Stimulated activated CD8-positive, alpha-beta memory T cell treated with anti-CD3 and anti-CD28 coated beads, Interleukin-7, amount 100 ng/mL, for 24 hours (primary cell): ENCODE data around the gene SLC9A9.
"Not testable (repeated sequence)": the region's sequence is repeated elsewhere in the genome, so short reads cannot be mapped to it uniquely, and the experiment has no call there.

Experiments used
- DNase-seq: peaks from one replicate; pipeline ENCODE4 v3.0.0-alpha.2; 2020; ENCODE audit warnings: low read depth

The SLC9A9 gene

DNA sequence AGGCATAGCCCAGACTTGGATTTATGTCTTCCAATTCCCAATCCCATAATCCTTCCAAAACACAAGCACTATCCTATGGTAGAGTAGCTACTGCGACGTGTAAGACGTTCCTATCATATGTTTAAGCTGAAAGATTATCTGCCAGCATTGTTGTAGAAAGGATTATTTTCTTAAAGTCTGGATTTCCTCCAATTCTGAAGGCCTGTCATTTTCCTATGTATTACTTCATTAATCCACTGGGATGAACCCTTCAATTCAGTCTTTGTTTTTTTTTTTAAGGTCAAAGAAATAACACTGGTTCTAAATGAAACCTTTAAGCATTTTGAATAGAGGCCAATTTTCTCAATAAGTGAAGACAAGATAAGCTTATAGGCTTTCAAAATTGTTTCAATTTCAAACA is 289.0 kb downstream of the SLC9A9 start:
- DNase-seq = no peak

DNA sequence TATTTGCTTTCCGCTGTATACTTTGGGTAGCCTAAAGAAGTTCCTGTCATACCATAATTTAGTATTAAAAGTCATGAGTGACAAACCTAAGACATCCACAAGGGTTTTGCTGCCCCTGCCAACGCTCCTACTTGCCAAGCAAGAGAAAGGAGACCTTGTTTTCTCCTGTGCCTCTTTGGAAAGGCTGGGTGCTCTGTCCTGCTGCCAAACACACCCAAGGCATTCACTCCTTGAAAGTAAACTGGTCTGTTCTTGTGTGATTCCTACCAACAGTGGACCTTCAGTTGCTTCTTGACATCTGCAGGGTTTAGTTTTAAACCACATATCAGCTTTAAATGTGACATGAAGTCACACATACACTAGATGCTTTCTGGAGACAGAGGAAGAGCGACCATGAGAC is 295.4 kb downstream of the SLC9A9 start:
- DNase-seq = no peak

DNA sequence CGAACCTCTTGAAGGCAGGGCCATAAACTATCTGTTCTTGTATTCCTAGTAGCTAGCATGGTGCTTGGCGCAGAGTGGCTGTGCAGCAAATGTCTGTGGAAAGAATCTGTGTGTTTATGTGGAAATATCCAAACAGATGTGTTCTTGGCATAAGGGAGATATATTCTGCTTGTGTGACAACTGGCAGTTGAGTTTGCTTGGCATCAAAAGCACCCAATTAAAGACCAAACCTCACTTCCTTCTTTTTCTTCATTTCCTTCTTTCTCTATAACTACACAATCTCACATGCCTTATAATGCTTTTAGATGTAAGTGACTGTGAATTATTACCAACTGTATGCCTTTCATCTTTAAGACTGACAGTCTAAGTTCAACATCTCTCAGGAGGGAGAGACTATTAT is 296.5 kb downstream of the SLC9A9 start:
- DNase-seq = no peak

DNA sequence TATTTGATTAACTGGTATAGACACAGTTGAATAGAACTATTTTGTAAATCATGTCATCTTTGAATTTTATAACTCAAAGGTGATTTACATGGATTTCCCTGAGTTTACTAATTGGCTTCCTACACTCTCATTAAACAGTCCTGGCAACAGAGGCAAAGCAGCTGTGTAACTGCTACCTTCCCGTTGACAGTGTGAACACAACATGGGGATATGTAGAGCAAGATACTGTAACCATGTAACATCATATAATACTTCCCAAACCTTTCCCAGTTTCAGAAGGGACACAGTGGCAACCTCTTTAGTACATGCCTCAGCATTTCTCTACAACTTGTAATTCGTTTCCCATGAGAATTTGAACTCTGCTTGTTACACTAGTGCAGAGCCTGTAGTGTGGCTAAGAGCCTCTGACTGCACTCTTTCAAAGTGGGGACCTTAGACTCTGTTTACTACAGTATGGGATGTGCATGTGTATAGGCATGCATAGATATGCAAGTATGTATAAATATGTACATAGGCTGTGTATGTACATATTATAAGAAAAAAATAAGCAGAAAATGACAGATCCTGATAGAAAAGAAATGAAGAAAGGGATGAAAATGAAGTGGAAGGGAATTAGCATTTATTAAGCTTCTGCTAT is 299.3 kb downstream of the SLC9A9 start:
- DNase-seq = no peak

DNA sequence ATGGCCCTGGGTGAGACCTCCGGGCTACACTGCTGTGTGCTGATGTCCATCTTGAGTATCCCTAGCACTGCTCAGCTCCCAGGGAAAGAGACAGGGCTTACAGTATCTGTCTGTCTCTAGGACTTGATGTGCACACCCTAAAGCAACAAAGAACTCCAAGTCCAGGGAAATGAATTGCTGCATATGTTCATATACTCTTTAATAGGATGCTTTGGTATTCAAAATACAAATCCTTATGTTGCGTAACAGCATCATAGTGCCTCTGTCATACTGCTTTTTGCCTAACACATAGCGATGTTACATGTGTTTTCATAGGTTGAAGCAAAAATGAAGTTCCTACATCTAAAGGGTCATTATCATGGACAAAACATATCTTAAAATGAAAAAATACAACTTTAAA is 299.9 kb downstream of the SLC9A9 start:
- no peak for DNase-seq

DNA sequence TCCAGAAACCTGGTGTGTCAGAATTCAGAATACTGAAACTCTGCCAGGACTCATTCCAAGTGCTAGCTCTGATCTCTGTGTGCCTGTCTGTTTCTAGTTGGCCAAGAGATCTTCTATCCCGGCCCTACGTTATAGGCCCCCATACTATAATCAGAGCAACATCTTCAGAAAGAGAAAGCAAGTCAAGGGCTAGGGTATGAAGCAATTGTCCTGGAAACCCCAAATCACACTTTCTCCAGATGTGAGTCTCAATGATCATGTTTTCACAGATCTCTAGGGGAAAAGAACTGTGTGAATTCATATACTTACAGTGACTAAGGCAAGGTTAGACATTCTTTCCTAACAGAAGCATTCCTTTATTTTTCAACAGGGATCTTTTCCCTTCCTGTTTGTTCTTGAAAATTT is 309.7 kb downstream of the SLC9A9 start:
- DNase-seq = no peak

DNA sequence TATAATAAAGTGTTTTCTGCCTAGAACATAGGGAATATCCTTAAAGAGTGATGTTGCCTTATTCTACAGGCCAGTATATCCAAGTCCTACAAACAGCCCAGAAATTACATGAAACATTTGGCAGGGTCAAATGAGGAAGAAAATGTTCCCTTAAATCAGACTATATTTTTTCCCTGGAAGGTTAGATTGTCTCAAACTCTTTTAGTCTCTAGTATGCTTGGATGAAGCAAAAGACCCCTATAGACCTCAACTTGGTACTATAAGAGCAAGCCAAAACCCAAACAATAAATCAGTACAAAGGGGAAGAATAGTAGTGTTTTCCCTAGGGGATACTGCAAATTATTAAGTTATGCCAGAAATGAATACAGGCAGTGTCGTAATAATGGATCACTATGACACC is 310.2 kb downstream of the SLC9A9 start:
- DNase-seq = no peak

DNA sequence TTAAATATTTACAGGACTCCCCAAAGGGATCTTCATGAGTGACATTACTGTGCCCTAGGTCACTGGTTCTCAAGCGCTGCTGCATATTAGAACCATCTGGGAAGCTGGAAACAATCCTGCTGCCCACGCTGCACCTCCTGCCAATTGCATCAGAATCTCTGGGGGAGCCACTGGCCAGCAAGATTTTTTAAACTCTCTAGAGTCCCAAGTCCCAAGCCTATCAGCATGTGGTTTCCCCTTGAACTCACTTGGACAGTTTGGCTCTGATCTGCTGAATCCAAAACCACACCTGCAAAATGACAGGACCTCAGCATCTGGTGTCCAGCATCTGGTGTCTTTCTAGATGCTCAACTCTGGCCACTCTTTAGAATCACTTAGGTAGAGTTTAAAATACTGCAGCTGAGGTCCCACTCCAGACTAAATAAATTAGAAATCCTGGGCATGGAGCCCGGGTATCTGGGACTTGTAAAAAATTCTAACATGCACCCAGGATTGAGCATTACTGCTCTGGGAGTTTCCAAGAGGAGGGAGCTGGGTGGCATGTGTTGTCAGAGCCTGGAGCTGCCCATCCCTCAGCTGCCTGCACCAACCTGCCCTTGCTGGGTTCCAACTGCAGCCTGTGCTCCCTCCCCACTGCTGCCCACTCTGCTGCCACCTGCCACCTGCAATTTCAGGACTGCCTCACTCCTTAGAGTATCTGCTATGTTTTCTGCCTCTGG is 311.3 kb downstream of the SLC9A9 start:
- DNase-seq = no peak

DNA sequence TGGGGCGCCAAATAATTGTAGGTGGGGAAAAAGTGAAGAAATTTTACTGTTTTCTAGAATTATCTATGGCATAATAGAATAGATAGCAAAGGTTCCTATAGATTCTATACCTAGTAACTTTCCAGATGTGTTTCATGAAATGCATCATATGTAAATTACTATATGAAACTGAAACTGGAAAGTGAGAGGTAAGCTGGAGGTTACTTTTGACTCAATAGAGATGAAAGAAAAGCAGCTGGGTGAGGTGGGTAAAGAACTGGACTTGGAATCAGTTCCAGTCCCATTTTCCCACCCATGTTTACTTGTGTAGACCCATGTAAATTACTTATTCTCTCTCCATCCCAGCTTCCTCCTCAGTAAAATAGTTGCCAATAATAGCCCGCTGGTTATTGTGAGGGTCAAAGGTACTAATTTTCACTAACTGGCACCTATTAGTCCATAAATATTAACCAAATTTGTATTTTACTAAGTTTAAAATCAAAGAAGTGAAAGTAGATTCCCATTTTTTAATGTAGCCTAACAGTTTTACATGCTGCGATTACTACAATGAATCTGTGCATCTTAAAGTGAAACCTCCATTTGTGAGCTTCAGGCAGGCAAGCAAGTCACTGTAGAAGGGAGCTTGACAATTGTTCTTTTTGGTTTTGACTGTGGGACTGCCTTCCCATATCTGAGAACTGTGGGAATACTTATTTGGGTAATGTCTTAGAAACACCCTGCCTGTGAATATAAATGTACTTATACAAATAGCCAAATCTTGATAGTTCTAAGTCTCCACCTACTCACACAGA is 312.1 kb downstream of the SLC9A9 start:
- DNase-seq = no peak

DNA sequence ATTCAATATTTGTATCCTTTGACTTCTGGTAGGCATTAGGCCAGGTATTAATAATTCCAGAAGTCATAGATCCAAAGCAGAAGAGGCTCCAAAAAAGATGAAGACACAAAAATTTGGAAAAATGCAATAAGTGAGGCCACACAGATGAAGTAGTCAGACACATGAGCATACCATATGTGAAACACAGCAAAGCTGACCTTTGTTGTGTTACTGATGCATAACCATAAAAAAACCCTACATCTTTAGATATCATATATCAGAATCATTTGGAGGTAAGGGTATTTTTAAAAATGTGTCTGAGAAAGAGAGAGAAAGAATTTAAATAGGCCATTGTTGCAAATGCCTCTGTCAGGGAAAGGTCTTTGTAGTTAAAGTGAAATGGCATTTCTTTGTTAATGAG is 314.9 kb downstream of the SLC9A9 start:
- no peak for DNase-seq

DNA sequence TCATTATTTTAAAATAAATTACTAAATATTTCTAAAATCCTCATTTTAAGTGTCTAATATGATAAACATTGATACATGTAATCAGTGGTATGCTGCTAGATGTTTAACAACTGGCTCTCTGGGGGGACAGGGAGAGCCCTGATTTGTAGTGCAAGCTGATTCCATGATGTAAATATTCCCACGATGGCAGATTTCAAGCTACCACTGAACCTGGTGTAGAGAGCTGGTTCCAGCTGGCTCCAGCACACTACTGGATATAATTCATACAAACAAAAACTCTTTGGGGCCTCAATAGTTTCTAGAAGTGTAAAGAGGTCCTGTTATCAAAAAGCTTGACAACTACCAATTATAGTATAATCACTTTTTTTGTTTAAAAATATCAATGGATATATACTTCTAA is 316.2 kb downstream of the SLC9A9 start:
- no peak for DNase-seq

DNA sequence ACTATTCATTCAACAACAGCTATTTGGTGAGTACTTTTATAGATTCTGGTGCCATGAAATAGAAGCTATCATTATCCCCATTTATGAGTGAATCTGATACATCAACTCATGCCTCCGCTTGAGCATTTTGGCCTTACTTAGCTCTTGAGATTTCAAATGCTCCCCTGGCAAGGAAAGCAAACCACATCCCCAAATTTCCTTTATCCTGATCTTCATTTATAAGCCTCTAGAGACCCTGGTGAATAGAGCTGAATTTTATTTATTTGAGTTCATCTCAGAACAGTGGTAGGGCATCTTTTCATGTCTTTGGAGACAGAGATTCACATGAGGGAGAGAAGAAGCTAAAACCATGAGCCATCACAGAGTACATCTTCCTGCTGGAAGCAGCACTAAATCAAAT is 317.2 kb downstream of the SLC9A9 start:
- no peak for DNase-seq

DNA sequence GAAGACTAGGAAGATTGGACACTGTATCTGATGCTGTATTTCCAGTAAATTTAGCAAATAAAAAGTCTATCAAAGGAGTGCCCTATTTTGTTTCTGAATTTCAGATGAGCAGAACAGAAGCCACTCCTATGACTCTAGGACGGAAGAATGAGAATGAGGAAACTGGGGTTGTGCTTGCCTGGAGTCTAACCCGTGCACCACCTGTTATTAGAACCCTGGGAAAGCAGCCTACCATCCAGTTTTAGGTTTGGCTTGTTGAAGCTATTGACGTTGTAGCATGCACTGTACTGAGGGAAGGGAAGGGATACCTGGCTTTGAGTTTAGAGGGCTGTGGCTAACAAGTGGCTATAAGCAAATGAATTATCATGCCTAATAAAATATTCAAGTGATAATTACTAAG is 318.5 kb downstream of the SLC9A9 start:
- no peak for DNase-seq

DNA sequence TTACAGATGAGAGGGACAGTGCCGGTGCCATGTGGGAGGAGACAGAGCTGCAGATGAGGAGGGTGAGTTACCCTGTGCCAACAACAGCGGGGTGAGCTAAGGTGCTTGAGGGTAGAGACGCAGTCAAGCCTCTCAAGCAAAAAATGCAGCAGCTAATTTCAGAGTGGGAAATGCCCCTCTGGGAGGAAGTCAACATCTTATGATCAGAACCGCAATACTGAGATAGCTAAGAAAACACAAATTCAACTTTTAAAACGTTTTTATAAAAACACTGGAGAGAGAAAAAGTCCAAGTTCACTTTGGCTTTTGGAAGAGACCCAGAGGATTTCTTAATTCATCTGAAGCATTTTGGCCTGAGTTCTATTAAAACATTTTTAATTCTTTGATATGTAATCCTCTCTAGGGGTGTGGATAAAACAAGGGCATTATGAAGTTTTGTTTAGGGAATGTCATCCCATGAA is 319.2 kb downstream of the SLC9A9 start:
- no peak for DNase-seq

DNA sequence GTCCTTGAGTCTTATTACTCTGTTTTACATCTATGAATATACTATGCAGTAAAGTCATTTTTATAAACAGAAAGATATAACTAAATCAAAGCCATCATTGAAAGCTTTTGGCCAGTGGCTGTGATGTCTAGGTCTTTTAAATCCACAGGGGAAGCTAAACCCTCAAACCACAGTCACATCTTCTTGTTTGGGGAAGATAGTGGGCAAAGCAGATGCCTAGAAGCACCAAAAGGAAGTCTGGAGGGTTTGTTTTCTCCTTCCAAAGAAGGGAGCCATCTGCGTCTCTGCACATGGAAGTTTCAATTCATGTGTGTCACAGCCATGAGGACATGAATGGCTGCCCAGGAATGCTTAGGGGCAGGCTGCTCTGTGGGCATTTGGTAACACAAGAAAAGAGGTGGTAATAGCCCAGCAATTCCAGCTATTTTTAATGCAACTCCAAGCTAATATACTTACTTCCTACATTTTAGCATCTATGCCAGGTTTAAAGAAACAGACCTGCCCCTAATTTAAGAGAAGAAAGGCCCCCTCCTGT is 322.2 kb downstream of the SLC9A9 start:
- DNase-seq = no peak

DNA sequence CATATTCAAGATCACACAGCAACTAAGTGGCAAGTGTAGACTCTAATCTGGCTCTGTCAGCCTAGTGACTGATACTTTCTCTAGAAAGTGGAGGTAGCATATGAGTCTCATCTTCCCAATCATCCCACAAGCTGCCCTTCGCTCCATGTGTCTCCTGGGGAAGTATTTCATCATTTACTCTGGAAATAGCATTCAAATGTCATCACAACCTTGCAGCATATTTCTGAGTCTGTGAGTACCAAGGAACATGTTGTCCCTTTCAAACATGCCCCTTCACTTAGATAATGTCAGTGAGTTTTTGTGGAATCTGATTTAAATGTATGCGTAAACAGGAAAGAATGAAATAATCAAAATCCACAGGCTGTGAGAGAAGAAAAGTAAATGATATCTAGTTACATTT is 322.9 kb downstream of the SLC9A9 start:
- no peak for DNase-seq

DNA sequence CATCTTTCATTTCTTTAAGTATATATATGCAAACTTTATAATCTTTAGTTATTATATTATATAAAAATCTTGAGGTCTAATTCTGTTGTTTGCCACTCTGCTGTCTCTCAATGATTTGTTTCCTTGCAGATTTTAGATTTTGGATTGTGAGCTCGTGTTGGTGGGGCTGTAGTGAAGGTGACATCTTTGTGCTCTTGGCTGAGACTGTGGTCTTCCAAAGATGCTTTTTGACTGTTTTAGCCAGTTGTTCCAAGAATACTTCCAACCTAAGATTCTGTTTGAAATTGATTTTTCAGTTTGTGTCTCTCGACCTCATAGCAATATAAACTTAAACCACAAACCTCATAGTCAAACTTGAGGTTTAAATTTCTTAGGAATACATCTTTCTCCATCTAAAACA is 326.5 kb downstream of the SLC9A9 start:
- DNase-seq = no peak

DNA sequence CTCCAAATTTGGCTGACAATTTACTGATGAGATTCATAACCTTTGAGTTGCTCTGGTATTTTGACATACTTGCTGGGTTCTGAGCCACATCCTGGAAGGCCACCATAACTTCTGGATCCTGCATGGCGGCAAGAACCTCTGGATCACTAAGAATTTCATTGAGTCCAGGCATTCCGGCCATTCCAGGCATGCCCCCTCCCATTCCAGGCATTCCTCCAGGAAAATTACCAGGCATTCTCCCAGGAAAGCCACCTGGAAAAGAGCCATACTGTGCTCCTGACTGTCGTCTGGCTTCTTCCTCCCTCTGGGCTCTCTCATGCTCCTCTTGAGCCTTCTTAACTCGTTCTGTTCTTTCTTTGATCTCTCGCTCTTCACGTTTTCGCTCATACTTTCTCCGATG is 331.1 kb downstream of the SLC9A9 start:
- not testable (repeated sequence) for DNase-seq

DNA sequence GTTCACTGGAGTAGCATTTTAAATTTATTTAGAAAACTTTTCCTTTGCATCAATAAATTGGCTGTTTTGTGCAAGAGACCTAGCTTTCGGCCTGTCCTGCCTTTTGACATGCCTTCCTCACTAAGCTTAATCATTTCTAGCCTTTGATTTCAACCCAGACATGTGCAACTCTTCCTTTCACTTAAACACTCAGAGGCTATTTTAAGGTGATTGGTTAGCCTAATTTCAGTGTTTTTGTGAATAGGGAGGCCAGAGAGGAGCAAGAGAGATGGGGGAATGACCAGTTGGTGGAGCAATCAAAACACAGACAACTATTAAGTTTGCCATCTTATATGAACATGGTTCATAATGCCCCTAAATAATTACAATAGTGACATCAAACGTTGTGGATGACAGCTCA is 333.4 kb downstream of the SLC9A9 start:
- no peak for DNase-seq

DNA sequence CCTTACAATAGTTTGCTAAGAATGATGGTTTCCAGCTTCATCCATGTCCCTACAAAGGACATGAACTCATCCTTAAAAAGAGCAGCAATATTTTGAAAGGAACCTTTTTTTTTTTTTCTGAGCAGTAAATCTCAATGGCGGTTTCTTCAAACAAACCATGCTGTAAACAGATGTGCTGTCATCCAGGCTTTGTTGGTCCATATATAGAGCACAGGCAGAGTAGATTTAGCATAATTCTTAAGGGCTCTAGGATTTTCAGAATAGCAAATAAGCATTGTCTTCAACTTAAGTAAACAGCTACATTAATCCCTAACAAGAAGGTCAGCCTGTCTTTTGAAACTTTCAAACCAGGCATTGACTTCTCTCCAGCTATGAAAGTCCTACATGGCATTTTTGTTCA is 334.2 kb downstream of the SLC9A9 start:
- no peak for DNase-seq

DNA sequence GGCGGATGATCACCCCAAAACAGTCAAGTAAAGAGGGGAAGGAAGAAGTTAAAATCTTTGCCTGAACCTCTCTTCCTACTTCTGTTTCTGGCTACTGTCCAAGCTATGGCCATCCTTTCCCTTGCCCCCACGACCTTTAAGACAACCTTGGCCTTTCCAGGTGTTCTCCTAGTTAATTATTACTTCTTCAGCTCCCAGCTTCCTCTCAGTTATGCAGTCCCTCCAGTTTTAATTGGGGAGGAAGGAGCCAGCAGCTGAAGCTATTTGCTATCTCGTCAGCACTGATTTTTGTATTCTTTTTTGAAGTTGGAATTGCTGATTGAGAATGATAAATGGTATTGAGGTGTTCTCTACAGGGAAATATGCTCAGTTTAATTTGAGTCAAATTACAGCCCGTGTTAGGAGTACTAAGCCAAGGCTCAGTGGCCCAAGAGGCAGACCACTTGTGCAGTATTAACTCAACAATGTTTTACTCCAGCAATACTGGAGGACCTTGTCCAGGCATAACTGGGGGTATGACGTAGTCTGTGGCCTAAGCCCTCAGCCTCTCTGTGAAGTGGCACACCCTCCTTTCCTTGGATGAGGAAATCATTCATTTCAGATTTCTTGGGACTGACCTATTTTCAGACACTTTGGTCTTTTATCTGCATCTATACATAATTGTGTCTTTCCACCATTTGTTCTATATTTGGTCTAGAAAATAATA is 336.9 kb downstream of the SLC9A9 start:
- no peak for DNase-seq

DNA sequence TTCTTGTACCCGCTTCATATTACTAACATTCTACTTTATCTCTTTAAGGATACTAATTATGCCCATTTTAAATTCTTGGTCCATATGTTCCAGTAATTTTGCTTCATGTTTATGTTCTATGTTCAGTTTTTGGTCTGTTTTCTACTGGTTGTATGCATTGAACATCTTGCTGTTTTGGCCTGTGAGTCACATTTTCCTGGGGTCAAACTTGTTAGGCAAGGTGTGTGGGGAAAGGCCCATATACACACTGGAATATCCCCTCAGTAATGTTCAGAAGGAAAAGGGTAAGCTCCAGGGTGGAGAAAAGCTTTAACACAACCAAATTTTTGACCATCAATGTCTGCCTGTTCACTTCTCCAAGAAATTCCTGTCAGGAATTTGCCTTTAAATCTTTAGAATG is 337.7 kb downstream of the SLC9A9 start:
- no peak for DNase-seq
